T-helper 1 cell treated with Interleukin-12 subunit alpha and Interleukin-12 subunit beta and Interleukin-4 antibody, amounts not matched to agents 30 μg/mL and 1 μg/mL, for 36 hours (primary cell): ENCODE results near the gene FAM151A.

Source experiments
- H3K27ac Mint-ChIP-seq: one replicate; pipeline ENCODE4 v1.8.0; 2021; ENCODE audit warnings: mild to moderate bottlenecking, mixed read lengths
- H3K27me3 Mint-ChIP-seq: one replicate; pipeline ENCODE4 v1.8.0; 2021; ENCODE audit warnings: low read depth, mixed read lengths
- H3K36me3 Mint-ChIP-seq: one replicate; pipeline ENCODE4 v1.8.0; 2021; ENCODE audit warnings: low read depth, mixed read lengths
- H3K4me1 Mint-ChIP-seq: one replicate; pipeline ENCODE4 v1.8.0; 2021; ENCODE audit warnings: low read depth, mixed read lengths
- H3K4me3 Mint-ChIP-seq: one replicate; pipeline ENCODE4 v1.8.0; 2021; ENCODE audit warnings: mild to moderate bottlenecking, moderate library complexity, mixed read lengths
- H3K9me3 Mint-ChIP-seq: one replicate; pipeline ENCODE4 v1.8.0; 2021; ENCODE audit warnings: mixed read lengths

Gene FAM151A

DNA sequence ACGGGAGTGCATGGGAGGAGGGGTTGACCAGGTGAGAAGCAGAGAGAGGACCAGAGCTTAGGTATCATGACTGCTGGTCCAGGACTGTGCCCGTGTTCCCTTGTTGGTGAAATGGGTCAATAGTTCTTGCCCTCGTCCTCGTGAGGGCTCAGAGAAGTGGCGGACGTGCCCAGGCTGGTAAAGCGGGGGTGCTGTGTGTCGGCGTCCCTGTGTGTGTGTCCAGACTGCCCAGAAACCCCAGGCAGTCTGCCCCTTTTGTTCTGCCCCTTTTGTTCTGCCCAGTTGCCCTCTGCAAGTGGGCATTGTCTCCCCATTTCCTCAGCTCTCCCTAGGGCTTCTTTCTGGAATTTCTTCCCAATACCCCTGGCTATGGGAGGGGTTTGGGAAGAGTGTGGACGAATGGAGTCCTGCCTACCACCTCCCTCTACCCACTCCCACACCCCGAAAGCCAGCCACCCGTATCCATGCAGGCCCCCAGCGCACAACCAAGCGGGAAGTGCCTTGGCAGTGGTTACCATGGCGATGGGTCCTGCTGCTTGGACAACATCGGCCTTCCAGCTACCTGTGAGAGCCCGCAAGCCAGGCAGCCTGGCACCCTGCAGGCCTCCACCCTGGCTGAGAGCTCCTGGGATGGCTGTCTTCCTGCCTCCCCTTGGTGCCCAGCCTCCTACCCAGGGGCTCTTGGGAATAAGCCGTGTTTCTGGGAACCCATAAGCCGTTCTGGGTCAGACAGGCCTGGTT, 40.6 kb downstream of the FAM151A start:
- Mint-ChIP-seq H3K27ac (no peak overlapping the region), H3K27me3 (no peaks in the 10 kb centered on the region), H3K4me1 (no peaks in the 10 kb centered on the region), H3K4me3 (no peak overlapping the region), H3K36me3 (no peaks in the 10 kb centered on the region), H3K9me3 (no peaks in the 10 kb centered on the region)

- no peak overlapping the region for H3K27ac Mint-ChIP-seq
- H3K27me3 Mint-ChIP-seq = no peaks in the 10 kb centered on the region
- H3K4me3 Mint-ChIP-seq = no peak overlapping the region
- no peaks in the 10 kb centered on the region for H3K36me3 Mint-ChIP-seq
- H3K4me1 Mint-ChIP-seq = no peaks in the 10 kb centered on the region
- no peaks in the 10 kb centered on the region for H3K9me3 Mint-ChIP-seq
Observed at GRCh38 chr1:54581621-54582035, 41.7 kb downstream of the FAM151A start.

GRCh38 chr1:54580856-54581550, 42.3 kb downstream of the FAM151A start:
- Mint-ChIP-seq H3K27ac (no peak overlapping the region), H3K36me3 (no peaks in the 10 kb centered on the region), H3K4me3 (no peak overlapping the region), H3K4me1 (no peaks in the 10 kb centered on the region), H3K9me3 (no peaks in the 10 kb centered on the region), H3K27me3 (no peaks in the 10 kb centered on the region)

- no peaks in the 10 kb centered on the region for H3K27me3 Mint-ChIP-seq
- H3K4me3 Mint-ChIP-seq = no peak overlapping the region
- H3K9me3 Mint-ChIP-seq = no peaks in the 10 kb centered on the region
- H3K36me3 Mint-ChIP-seq = no peaks in the 10 kb centered on the region
- no peaks in the 10 kb centered on the region for H3K4me1 Mint-ChIP-seq
- H3K27ac Mint-ChIP-seq = no peak overlapping the region
Observed at GRCh38 chr1:54579337-54579781, 44.0 kb downstream of the FAM151A start.

DNA sequence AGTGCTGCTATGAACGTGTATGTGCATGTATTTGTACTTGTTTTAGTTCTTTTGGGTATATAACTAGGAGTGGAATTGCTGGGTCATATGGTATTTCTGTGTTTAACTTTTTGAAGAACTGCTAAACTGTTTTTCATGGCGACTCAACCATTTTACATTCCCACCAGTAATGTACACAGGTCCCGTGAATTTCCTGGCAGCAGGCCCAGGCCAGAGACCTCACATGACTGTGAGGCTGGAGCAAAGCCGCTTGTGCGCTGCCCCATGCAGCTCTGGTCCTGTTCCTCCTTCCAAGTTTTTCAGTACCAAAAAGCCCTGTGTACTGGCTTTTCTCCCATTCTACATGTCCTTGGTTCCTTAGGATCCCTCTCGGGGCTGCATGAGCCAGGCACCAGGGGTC, 45.7 kb downstream of the FAM151A start:
- no peaks in the 10 kb centered on the region for H3K36me3 Mint-ChIP-seq
- no peaks in the 10 kb centered on the region for H3K9me3 Mint-ChIP-seq
- H3K27me3 Mint-ChIP-seq = no peaks in the 10 kb centered on the region
- no peak overlapping the region for H3K4me3 Mint-ChIP-seq
- H3K4me1 Mint-ChIP-seq = no peaks in the 10 kb centered on the region
- H3K27ac Mint-ChIP-seq = no peak overlapping the region

- H3K4me1 Mint-ChIP-seq = peaks cover 4% of the 10 kb centered on the region
- H3K36me3 Mint-ChIP-seq = no peaks in the 10 kb centered on the region
- no peaks in the 10 kb centered on the region for H3K9me3 Mint-ChIP-seq
- no peak overlapping the region for H3K27ac Mint-ChIP-seq
- no peaks in the 10 kb centered on the region for H3K27me3 Mint-ChIP-seq
- no peak overlapping the region for H3K4me3 Mint-ChIP-seq
Observed at GRCh38 chr1:54575605-54576290, 47.6 kb downstream of the FAM151A start.

- no peaks in the 10 kb centered on the region for H3K27me3 Mint-ChIP-seq
- H3K36me3 Mint-ChIP-seq = no peaks in the 10 kb centered on the region
- no peak overlapping the region for H3K27ac Mint-ChIP-seq
Observed at GRCh38 chr1:54575161-54575560, 48.2 kb downstream of the FAM151A start.

GRCh38 chr1:54574158-54574778, 49.1 kb downstream of the FAM151A start:
- H3K4me3 Mint-ChIP-seq = no peak overlapping the region
- no peaks in the 10 kb centered on the region for H3K9me3 Mint-ChIP-seq
- H3K36me3 Mint-ChIP-seq = no peaks in the 10 kb centered on the region
- H3K27me3 Mint-ChIP-seq = no peaks in the 10 kb centered on the region
- H3K27ac Mint-ChIP-seq = no peak overlapping the region
- H3K4me1 Mint-ChIP-seq = peaks cover 4% of the 10 kb centered on the region

More at GRCh38 chr1:54575161-54575560, 48.2 kb downstream of the FAM151A start:
- Mint-ChIP-seq H3K9me3 (no peaks in the 10 kb centered on the region), H3K4me3 (no peak overlapping the region), H3K4me1 (peaks cover 4% of the 10 kb centered on the region)

GRCh38 chr1:54572542-54572850, 50.8 kb downstream of the FAM151A start:
- peaks cover 4% of the 10 kb centered on the region for H3K4me1 Mint-ChIP-seq
- H3K27me3 Mint-ChIP-seq = peaks cover 4% of the 10 kb centered on the region
- no peak overlapping the region for H3K4me3 Mint-ChIP-seq
- no peak overlapping the region for H3K27ac Mint-ChIP-seq
- no peaks in the 10 kb centered on the region for H3K36me3 Mint-ChIP-seq
- no peaks in the 10 kb centered on the region for H3K9me3 Mint-ChIP-seq

DNA sequence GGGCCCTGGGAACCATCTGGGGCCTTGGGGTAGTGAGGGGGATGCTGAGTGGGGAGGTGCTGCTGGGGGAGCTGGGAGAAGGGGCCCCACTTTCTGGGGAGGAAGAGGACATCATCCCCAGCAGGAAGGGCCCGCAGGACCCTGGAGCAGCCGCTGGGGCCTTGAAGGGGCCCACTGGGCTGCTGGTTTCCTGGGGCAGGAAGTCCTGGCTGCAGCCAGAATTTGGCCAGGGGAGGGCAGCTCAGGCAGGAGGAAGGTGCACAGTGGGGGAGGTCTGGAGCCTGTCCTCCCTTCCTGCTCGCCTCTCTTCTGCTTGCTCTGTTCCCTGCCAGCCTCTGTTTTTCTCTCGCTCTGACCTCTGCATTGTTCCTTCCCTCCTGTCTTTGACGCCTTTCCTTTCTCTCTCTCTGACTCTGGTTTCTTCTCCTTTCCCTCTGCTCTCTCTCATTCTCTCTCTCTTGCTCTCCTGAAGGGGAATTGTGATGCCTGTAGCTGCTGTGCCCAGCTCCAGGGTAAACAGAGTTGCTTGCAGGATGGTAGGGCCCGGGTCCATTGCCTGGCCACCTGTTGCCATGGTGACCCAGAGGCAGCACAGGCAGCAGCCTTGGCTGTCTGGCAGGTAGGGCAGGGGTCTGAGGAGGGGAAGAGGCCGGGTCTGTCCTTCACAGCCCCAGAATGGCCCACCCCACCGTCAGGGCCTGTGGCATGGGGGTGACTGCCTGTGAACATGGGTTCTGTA, 51.4 kb downstream of the FAM151A start:
- Mint-ChIP-seq H3K4me1 (peaks cover 4% of the 10 kb centered on the region), H3K27me3 (peaks cover 5% of the 10 kb centered on the region), H3K36me3 (no peaks in the 10 kb centered on the region), H3K4me3 (no peak overlapping the region), H3K9me3 (no peaks in the 10 kb centered on the region), H3K27ac (no peak overlapping the region)

DNA sequence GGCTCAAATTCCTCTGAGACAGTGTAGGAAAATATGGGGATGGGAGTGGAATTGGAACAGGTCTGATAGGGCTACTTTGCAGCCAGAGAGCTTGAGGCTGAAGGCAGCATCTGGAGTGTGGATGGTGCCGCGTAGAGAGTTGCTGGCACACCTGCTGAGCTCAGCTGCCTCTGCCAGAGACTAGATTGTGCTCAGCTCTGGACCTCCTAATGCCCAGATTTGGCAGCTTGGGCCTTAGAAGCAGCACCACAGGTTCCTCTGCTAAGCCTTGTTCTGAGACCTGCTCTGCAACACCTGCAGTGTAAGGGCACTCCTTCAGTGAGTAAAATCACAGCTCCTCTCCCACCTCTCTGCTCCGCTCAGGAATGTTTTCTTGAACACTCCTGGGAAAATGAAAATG, 52.0 kb downstream of the FAM151A start:
- no peak overlapping the region for H3K27ac Mint-ChIP-seq
- no peaks in the 10 kb centered on the region for H3K9me3 Mint-ChIP-seq
- peaks cover 4% of the 10 kb centered on the region for H3K4me1 Mint-ChIP-seq
- no peak overlapping the region for H3K4me3 Mint-ChIP-seq
- H3K36me3 Mint-ChIP-seq = no peaks in the 10 kb centered on the region
- peaks cover 5% of the 10 kb centered on the region for H3K27me3 Mint-ChIP-seq

GRCh38 chr1:54570161-54570560, 53.2 kb downstream of the FAM151A start:
- Mint-ChIP-seq H3K27me3 (peaks cover 5% of the 10 kb centered on the region), H3K36me3 (no peaks in the 10 kb centered on the region), H3K27ac (no peak overlapping the region), H3K4me3 (no peak overlapping the region), H3K4me1 (peaks cover 4% of the 10 kb centered on the region), H3K9me3 (no peaks in the 10 kb centered on the region)

GRCh38 chr1:54569339-54569738, 54.0 kb downstream of the FAM151A start:
- Mint-ChIP-seq H3K4me1 (peaks cover 4% of the 10 kb centered on the region), H3K36me3 (no peaks in the 10 kb centered on the region), H3K27me3 (peaks cover 5% of the 10 kb centered on the region), H3K4me3 (no peak overlapping the region), H3K27ac (no peak overlapping the region), H3K9me3 (no peaks in the 10 kb centered on the region)

DNA sequence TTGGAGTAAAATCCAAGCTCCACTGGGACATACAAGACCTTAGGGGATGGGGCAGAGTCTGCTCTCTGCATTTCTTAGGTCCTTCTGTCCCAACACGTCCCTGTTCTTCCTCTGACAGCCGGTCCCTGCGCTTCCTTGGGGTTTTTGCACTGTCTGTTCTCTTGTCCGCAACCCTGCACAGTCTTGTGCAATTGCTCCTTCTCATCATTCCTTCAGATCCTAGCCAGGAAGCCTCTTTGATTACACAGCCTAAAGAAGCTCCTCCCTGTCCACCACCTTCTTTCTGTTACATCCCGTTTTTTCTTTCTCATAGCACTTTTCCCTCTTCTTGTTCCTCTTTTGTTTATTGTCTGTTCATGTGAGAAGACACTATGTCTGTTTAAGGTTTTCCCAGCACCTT, 55.4 kb downstream of the FAM151A start:
- Mint-ChIP-seq H3K36me3 (no peaks in the 10 kb centered on the region), H3K27me3 (peaks cover 5% of the 10 kb centered on the region), H3K4me1 (peaks cover 4% of the 10 kb centered on the region), H3K4me3 (no peak overlapping the region), H3K27ac (no peak overlapping the region), H3K9me3 (no peaks in the 10 kb centered on the region)
